Smooth muscle cell (in vitro differentiated cells): Measurements from ENCODE around the gene NRBF2. TPM values are rescaled to one million over a fixed set of nuclear protein-coding genes. Genes with fewer than 3 reads are reported as not detected.
A peak's percentile ranks its signal among the peaks of the same experiment; 100 is the strongest.

Experiments
- DNase-seq: peaks from one replicate; lab custom pipeline; 2025; ENCODE audit not compliant: unreplicated experiment; lab: John Stamatoyannopoulos, UW
- H2AFZ ChIP-seq: fragments of 200-600 bp; sonication (generic); 2 replicates; pipeline ENCODE4 v1.6.0; 2016; ENCODE audit warnings: antibody characterized with exemption, low read depth, mild to moderate bottlenecking
- H3F3A ChIP-seq: fragments of 200-600 bp; sonication (generic); 2 replicates; pipeline ENCODE4 v1.6.0; 2017; ENCODE audit warnings: antibody characterized with exemption, low read depth
- H3K27ac ChIP-seq: fragments of 200-600 bp; sonication (generic); 2 replicates; pipeline ENCODE4 v1.5.1; 2016; ENCODE audit warnings: low read depth, mild to moderate bottlenecking
- H3K27me3 ChIP-seq: fragments of 200-600 bp; sonication (generic); 2 replicates; pipeline ENCODE4 v1.6.1; 2016; ENCODE audit warnings: low read depth, mild to moderate bottlenecking
- H3K36me3 ChIP-seq: fragments of 200-600 bp; sonication (generic); 2 replicates; pipeline ENCODE4 v1.5.1; 2016; ENCODE audit warnings: low read depth
- H3K4me1 ChIP-seq: fragments of 200-600 bp; sonication (generic); 2 replicates; pipeline ENCODE4 v1.5.1; 2016; ENCODE audit warnings: low read depth
- H3K4me2 ChIP-seq: fragments of 200-600 bp; sonication (generic); 2 replicates; pipeline ENCODE4 v1.6.0; 2016; ENCODE audit warnings: mild to moderate bottlenecking
- H3K4me3 ChIP-seq: fragments of 200-600 bp; sonication (generic); 2 replicates; pipeline ENCODE4 v1.5.1; 2016; ENCODE audit warnings: mild to moderate bottlenecking
- H3K79me2 ChIP-seq: fragments of 200-600 bp; sonication (generic); 2 replicates; pipeline ENCODE4 v1.6.0; 2016; ENCODE audit warnings: low read depth, mild to moderate bottlenecking
- H3K9ac ChIP-seq: fragments of 200-600 bp; sonication (generic); 2 replicates; pipeline ENCODE4 v1.6.0; 2016; ENCODE audit warnings: low read depth
- H3K9me3 ChIP-seq: fragments of 200-600 bp; sonication (generic); replicated peaks from 2 replicates; pipeline ENCODE4 v1.5.1; 2016; ENCODE audit warnings: low read depth
- H4K20me1 ChIP-seq: fragments of 200-600 bp; sonication (generic); 2 replicates; pipeline ENCODE4 v1.6.0; 2016; ENCODE audit warnings: low read depth
- CTCF ChIP-seq: fragments of 200-600 bp; sonication (generic); IDR thresholded peaks from 2 replicates; pipeline ENCODE4 v1.5.1; 2017; ENCODE audit warnings: borderline replicate concordance, mild to moderate bottlenecking, antibody characterized with exemption; ENCODE audit not compliant: insufficient read depth, poor library complexity, severe bottlenecking
- WGBS: methylation state at CpG from one replicate; pipeline ENCODE4 v1.1.7; 2016; ENCODE audit warnings: low lambda C conversion rate; 5-methylcytosine and 5-hydroxymethylcytosine counted together
- polyA plus RNA-seq: library from polyadenylated mRNA; unstranded; fragments of >200 nt; fragmentation: Nextera tagmentation; extraction: Ambion mirVana; gene quantifications from 2 replicates; pipeline ENCODE4 v1.2.1, GENCODE V29; 2016
- total RNA-seq: library from RNA; depleted of rRNA; stranded (reverse); fragments of >200 nt; gene quantifications from 2 replicates; pipeline ENCODE4 v1.2.3, GENCODE V29; 2014

The NRBF2 gene
- total and polyA plus RNA-seq, 2 experiments from 2014 or later: 61.9 to 65.5 TPM

- H3K79me2 ChIP-seq: no peaks in the 10 kb centered on the region
- H3F3A ChIP-seq: peaks cover 5% of the 10 kb centered on the region
- H3K4me3 ChIP-seq: no peak overlapping the region
- H3K36me3 ChIP-seq: no peaks in the 10 kb centered on the region
- H4K20me1 ChIP-seq: no peaks in the 10 kb centered on the region
- no peak overlapping the region for H3K4me2 ChIP-seq
- H3K9ac ChIP-seq: no peak overlapping the region
- 98% methylated on average over 7 of the region's 7 CpGs for WGBS
- H3K9me3 ChIP-seq: no peaks in the 10 kb centered on the region
- H3K27me3 ChIP-seq: no peaks in the 10 kb centered on the region
- no peak overlapping the region for H3K27ac ChIP-seq
- DNase-seq: no peak
- TF ChIP-seq CTCF: no peak
- no peaks in the 10 kb centered on the region for H3K4me1 ChIP-seq
- H2AFZ ChIP-seq: no peak overlapping the region
These were observed 32.1 kb downstream of the NRBF2 start for GRCh38 chr10:63165249-63165648.

- peak; percentile 68 for TF ChIP-seq CTCF
- 49% methylated on average over 3 of the region's 3 CpGs for WGBS
- no peak for DNase-seq
These were observed 33.7 kb downstream of the NRBF2 start for GRCh38 chr10:63166742-63167258.

GRCh38 chr10:63168821-63169462, 35.8 kb downstream of the NRBF2 start:
- no peaks in the 10 kb centered on the region for H4K20me1 ChIP-seq
- H2AFZ ChIP-seq: no peak overlapping the region
- H3K4me1 ChIP-seq: no peaks in the 10 kb centered on the region
- H3K9ac ChIP-seq: no peak overlapping the region
- 87% methylated on average over 2 of the region's 2 CpGs for WGBS
- no peaks in the 10 kb centered on the region for H3K36me3 ChIP-seq
- no peak overlapping the region for H3K4me3 ChIP-seq
- peaks cover 5% of the 10 kb centered on the region for H3K79me2 ChIP-seq
- H3K9me3 ChIP-seq: no peaks in the 10 kb centered on the region
- no peak for TF ChIP-seq CTCF
- no peak overlapping the region for H3K4me2 ChIP-seq
- no peak for DNase-seq
- peak overlapping the region; percentile 30 for H3K27ac ChIP-seq
- no peaks in the 10 kb centered on the region for H3K27me3 ChIP-seq
- H3F3A ChIP-seq: peaks cover 9% of the 10 kb centered on the region

More at GRCh38 chr10:63166742-63167258, 33.7 kb downstream of the NRBF2 start:
- H3K4me3 ChIP-seq: no peak overlapping the region
- no peaks in the 10 kb centered on the region for H3K36me3 ChIP-seq
- no peak overlapping the region for H3K4me2 ChIP-seq
- H4K20me1 ChIP-seq: no peaks in the 10 kb centered on the region
- H2AFZ ChIP-seq: no peak overlapping the region
- no peaks in the 10 kb centered on the region for H3K27me3 ChIP-seq
- H3K9me3 ChIP-seq: no peaks in the 10 kb centered on the region
- H3K27ac ChIP-seq: peak overlapping the region; percentile 20
- peaks cover 5% of the 10 kb centered on the region for H3F3A ChIP-seq
- no peaks in the 10 kb centered on the region for H3K79me2 ChIP-seq
- no peaks in the 10 kb centered on the region for H3K4me1 ChIP-seq
- H3K9ac ChIP-seq: no peak overlapping the region

- no peak overlapping the region for H3K9ac ChIP-seq
- H3K4me3 ChIP-seq: no peak overlapping the region
- no peaks in the 10 kb centered on the region for H3K9me3 ChIP-seq
- peaks cover 9% of the 10 kb centered on the region for H3F3A ChIP-seq
- H3K79me2 ChIP-seq: peaks cover 5% of the 10 kb centered on the region
- no peak overlapping the region for H2AFZ ChIP-seq
- H4K20me1 ChIP-seq: no peaks in the 10 kb centered on the region
- no peaks in the 10 kb centered on the region for H3K4me1 ChIP-seq
- H3K4me2 ChIP-seq: no peak overlapping the region
- no peaks in the 10 kb centered on the region for H3K36me3 ChIP-seq
- peak overlapping the region; percentile 30 for H3K27ac ChIP-seq
- 51% methylated on average over 2 of the region's 2 CpGs for WGBS
- no peak for TF ChIP-seq CTCF
- DNase-seq: no peak
- H3K27me3 ChIP-seq: no peaks in the 10 kb centered on the region
These were observed 36.5 kb downstream of the NRBF2 start for GRCh38 chr10:63169624-63170023.
